ENCODE measurements around the gene DAB2.

DAB2 gene

DNA sequence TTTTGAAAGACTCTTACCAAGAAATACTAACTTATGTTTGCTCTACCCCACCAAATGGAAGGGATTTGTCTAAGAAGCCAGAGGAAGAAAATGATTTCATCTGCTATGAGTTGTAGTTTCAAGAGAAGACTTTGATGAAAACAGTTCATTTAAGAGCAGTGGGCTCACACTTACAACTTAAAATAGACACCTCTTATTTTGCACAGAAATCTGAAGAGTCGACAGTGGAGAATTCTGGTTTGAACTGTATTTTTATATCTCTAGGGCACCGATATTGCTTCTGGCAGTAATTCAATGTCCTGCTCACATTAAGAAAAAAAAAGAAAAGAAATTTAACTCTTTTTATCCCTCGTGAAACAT, 1.9 kb upstream of the DAB2 start:
- TF ChIP-seq EGR2 (tag by site-specific recombination; IDR thresholded peaks at IDR 0.05; ENCODE audit: low read depth) (no peak), ZNF580 (tag by site-specific recombination; IDR thresholded peaks at IDR 0.05) (no peak), MYNN (tag by site-specific recombination; IDR thresholded peaks at IDR 0.05; ENCODE audit: borderline replicate concordance) (no peak), ZXDB (tag by site-specific recombination; IDR thresholded peaks at IDR 0.05) (no peak), ZNF701 (tag by site-specific recombination; IDR thresholded peaks at IDR 0.05) (no peak), ZNF596 (tag by site-specific recombination; IDR thresholded peaks at IDR 0.05) (no peak), SCRT2 (tag by site-specific recombination; IDR thresholded peaks at IDR 0.05) (no peak), ZNF548 (tag by site-specific recombination; IDR thresholded peaks at IDR 0.05) (no peak), YY1 (tag by site-specific recombination; IDR thresholded peaks at IDR 0.05) (no peak), ZSCAN30 (tag by site-specific recombination; IDR thresholded peaks at IDR 0.05) (no peak), ZNF664 (tag by site-specific recombination; IDR thresholded peaks at IDR 0.05) (no peak)
- Histone ChIP-seq H3K9me3 (ENCODE audit: control insufficient read depth, insufficient read depth, low read depth, low read length) (no peaks in the 10 kb centered on the region), H3K4me1 (ENCODE audit: control insufficient read depth, insufficient read depth, low read length) (peaks cover 9% of the 10 kb centered on the region; the same call in 1 of the 2 replicates), H3K4me3 (ENCODE audit: low read depth, low read length) (no peak overlapping the region), H3K36me3 (ENCODE audit: control insufficient read depth in 2 of 2, insufficient read depth in 1 of 2, low read length in 2 of 2) (no peaks in the 10 kb centered on the region), H3K27ac (ENCODE audit: extremely low read depth, low read depth, low read length) (no peak overlapping the region)
- POLR2A ChIA-PET = no interaction called here
- CTCF ChIA-PET = no interaction called here

GRCh38 chr5:39426051-39426745, 1.4 kb upstream of the DAB2 start:
- no peak overlapping the region for H3K4me3 ChIP-seq (ENCODE audit: low read depth, low read length)
- H3K27ac ChIP-seq (ENCODE audit: extremely low read depth, low read depth, low read length) = no peak overlapping the region
- TF ChIP-seq ZNF23 (tag by site-specific recombination; IDR thresholded peaks at IDR 0.05; ENCODE audit: borderline replicate concordance) (no peak), ZBTB8A (tag by site-specific recombination; IDR thresholded peaks at IDR 0.05) (no peak), PRDM2 (tag by site-specific recombination; IDR thresholded peaks at IDR 0.05; ENCODE audit: borderline replicate concordance) (no peak), ZNF324 (tag by site-specific recombination; IDR thresholded peaks at IDR 0.05) (no peak)
- no peaks in the 10 kb centered on the region for H3K9me3 ChIP-seq (ENCODE audit: control insufficient read depth, insufficient read depth, low read depth, low read length)
- ChIA-PET POLR2A (no interaction called here), CTCF (no interaction called here)
- H3K4me1 ChIP-seq (ENCODE audit: control insufficient read depth, insufficient read depth, low read length) = peaks cover 9% of the 10 kb centered on the region; the same call in 1 of the 2 replicates
- H3K36me3 ChIP-seq (ENCODE audit: control insufficient read depth in 2 of 2, insufficient read depth in 1 of 2, low read length in 2 of 2) = no peaks in the 10 kb centered on the region

DNA sequence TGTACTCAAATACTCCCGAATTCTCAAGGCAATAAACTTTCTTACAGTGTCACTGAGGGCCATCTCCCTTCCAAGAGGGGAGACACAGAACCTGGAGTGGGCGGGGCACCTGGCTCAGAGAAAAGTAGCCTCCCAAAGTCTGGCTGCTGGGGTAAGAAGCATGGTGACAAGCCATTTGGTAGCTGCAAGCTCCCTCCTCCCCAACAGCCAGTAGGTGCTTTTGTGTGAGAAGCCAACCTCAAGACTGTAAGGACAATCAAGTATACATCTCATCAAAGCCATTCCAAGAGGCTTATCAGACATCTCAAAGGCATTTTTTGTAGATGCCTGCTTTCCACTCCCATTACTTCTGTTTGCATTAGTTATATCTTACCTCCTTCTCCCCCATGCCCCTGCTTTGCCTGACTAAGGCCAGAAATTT, 1.4 kb downstream of the DAB2 start:
- H3K9me3 ChIP-seq (ENCODE audit: control insufficient read depth, insufficient read depth, low read depth, low read length) = no peaks in the 10 kb centered on the region
- TF ChIP-seq KLF9 (tag by site-specific recombination; IDR thresholded peaks at IDR 0.05; ENCODE audit: low read depth) (peak; percentile 27; the same call in 1 of the 2 replicates), ZNF311 (tag by site-specific recombination; IDR thresholded peaks at IDR 0.05; ENCODE audit: borderline replicate concordance) (no peak)
- H3K36me3 ChIP-seq (ENCODE audit: control insufficient read depth in 2 of 2, insufficient read depth in 1 of 2, low read length in 2 of 2) = no peaks in the 10 kb centered on the region
- no peak overlapping the region for H3K4me3 ChIP-seq (ENCODE audit: low read depth, low read length)
- no peak overlapping the region for H3K27ac ChIP-seq (ENCODE audit: extremely low read depth, low read depth, low read length)
- POLR2A ChIA-PET = no interaction called here
- CTCF ChIA-PET = interaction anchor here (2.4 to 2.8 kb wide), 2 partner anchors 47 to 124 kb away, joined by 11 to 25 read pairs; no protein-coding TSS in a partner anchor
- H3K4me1 ChIP-seq (ENCODE audit: control insufficient read depth, insufficient read depth, low read length) = peaks cover 9% of the 10 kb centered on the region; the same call in 1 of the 2 replicates

Data from HEK293 (cell line).